Subcutaneous adipose tissue (tissue), 4 donors: Measurements from ENCODE around the gene TEP1. TPM values are rescaled to one million over a fixed set of nuclear protein-coding genes. Genes with fewer than 3 reads are reported as not detected.

Experiments
- CTCF ChIP-seq: fragments of 450-650 bp; IDR thresholded peaks from one replicate; pipeline ENCODE4 v1.5.1; 2016; ENCODE audit warnings: low read depth, mild to moderate bottlenecking, control low read depth, antibody characterized with exemption, moderate library complexity
- small RNA-seq: library from RNA; depleted of rRNA; stranded (forward); fragments of <200 nt; gene quantifications from one replicate; pipeline ENCODE3, GENCODE V24; 2016
- total RNA-seq, 4 donors: library from RNA; depleted of rRNA; stranded (reverse); fragments of >200 nt; gene quantifications; one replicate each; pipeline ENCODE4 v1.1.0, GENCODE V29; 2016

TEP1 gene
- total RNA-seq, 4 donors from 2014 or later, result 24.8 to 34.5 (median 28.2) TPM

- no peak for TF ChIP-seq CTCF
Measured at GRCh38 chr14:20317720-20318119, 95.6 kb downstream of the TEP1 start.

Small RNA genes within 50 kb of the gene (small RNA-seq; reads per million reads assigned to genes)
- 0.85 reads per million for gene RNA5SP382
- gene SNORA79B, result not detected
- gene SNORD126, result 720 reads per million, percentile 99 among the genes with 10 or more reads in this experiment

Other genes starting within 250 kb of the TEP1 start
- gene OR11G2, start 222.6 kb downstream of the TEP1 start, total RNA-seq, result not detected
- gene OR11H6, start 189.8 kb downstream of the TEP1 start, total RNA-seq, result not detected
- not detected for gene OR11H7, start 184.5 kb downstream of the TEP1 start, total RNA-seq
- gene OR11H4, start 174.2 kb downstream of the TEP1 start, total RNA-seq, result not detected
- gene TTC5, start 107.5 kb downstream of the TEP1 start, total RNA-seq, result 10 to 100 TPM in 3 of 4 donors, 1 to 10 TPM in 1; 9.2 to 11.7 (median 10.8) TPM
- gene CCNB1IP1, start 80.2 kb downstream of the TEP1 start, total RNA-seq, result 10 to 100 TPM; 29.8 to 53.9 (median 43.1) TPM
- gene PARP2, start 69.9 kb downstream of the TEP1 start, total RNA-seq, result 10 to 100 TPM in 3 of 4 donors, 1 to 10 TPM in 1; 9.2 to 20.3 (median 15.4) TPM
- 1 to 10 TPM in 2 of 4 donors, under 1 TPM in 2; 0.16 to 3.4 (median 0.81) TPM for gene KLHL33, start 22.7 kb upstream of the TEP1 start, total RNA-seq
- 10 to 100 TPM; 29.5 to 64.6 (median 41.6) TPM for gene OSGEP, start 41.3 kb upstream of the TEP1 start, total RNA-seq
- 100 to 1,000 TPM; 108 to 172 (median 137) TPM for gene APEX1, start 41.7 kb upstream of the TEP1 start, total RNA-seq
- 10 to 100 TPM; 15.8 to 32.0 (median 25.9) TPM for gene PIP4P1, start 47.9 kb upstream of the TEP1 start, total RNA-seq
- gene PNP, start 55.9 kb upstream of the TEP1 start, total RNA-seq, result 10 to 100 TPM; 17.5 to 47.3 (median 35.7) TPM
- not detected for gene RNASE10, start 92.0 kb upstream of the TEP1 start, total RNA-seq
- not detected for gene RNASE9, start 147.5 kb upstream of the TEP1 start, total RNA-seq
- not detected for gene RNASE11, start 174.5 kb upstream of the TEP1 start, total RNA-seq
- not detected for gene RNASE12, start 177.9 kb upstream of the TEP1 start, total RNA-seq
- gene OR6S1, start 228.2 kb upstream of the TEP1 start, total RNA-seq, result not detected